22Rv1 (cell line): ENCODE measurements around the gene PRDM16.

Experiments
- CTCF ChIP-seq: fragments of 450-650 bp; IDR thresholded peaks from 2 replicates; pipeline ENCODE4 v1.5.1; 2017; ENCODE audit warnings: mild to moderate bottlenecking
- ZFX ChIP-seq: fragments of 450-650 bp; IDR thresholded peaks from 2 replicates; pipeline ENCODE4 v1.6.1; 2017; ENCODE audit warnings: antibody characterized with exemption, borderline replicate concordance

GRCh38 chr1:3304246-3304645 is 235.2 kb downstream of the PRDM16 start:
- TF ChIP-seq CTCF (no peak), ZFX (no peak)
